IPS-18a (cell line): ENCODE results near the gene TUBGCP6.

Source experiments
- H3K27ac ChIP-seq: one replicate; pipeline ENCODE4 v1.5.1; 2013; ENCODE audit warnings: low read length
- H3K27me3 ChIP-seq: one replicate; pipeline ENCODE4 v1.6.1; 2013; ENCODE audit warnings: mild to moderate bottlenecking, low read length; ENCODE audit not compliant: control insufficient read depth, insufficient read depth
- H3K36me3 ChIP-seq: one replicate; pipeline ENCODE4 v1.6.1; 2013; ENCODE audit warnings: low read depth, low read length; ENCODE audit not compliant: control insufficient read depth
- H3K4me1 ChIP-seq: one replicate; pipeline ENCODE4 v1.6.1; 2013; ENCODE audit warnings: low read depth, low read length; ENCODE audit not compliant: control insufficient read depth
- H3K4me3 ChIP-seq: one replicate; pipeline ENCODE4 v1.5.1; 2013; ENCODE audit warnings: low read length
- H3K9ac ChIP-seq: one replicate; pipeline ENCODE4 v1.6.1; 2013; ENCODE audit warnings: mild to moderate bottlenecking, low read length, moderate library complexity
- H3K9me3 ChIP-seq: one replicate; pipeline ENCODE4 v1.6.1; 2013; ENCODE audit warnings: low read depth, low read length; ENCODE audit not compliant: control insufficient read depth

TUBGCP6 gene

DNA sequence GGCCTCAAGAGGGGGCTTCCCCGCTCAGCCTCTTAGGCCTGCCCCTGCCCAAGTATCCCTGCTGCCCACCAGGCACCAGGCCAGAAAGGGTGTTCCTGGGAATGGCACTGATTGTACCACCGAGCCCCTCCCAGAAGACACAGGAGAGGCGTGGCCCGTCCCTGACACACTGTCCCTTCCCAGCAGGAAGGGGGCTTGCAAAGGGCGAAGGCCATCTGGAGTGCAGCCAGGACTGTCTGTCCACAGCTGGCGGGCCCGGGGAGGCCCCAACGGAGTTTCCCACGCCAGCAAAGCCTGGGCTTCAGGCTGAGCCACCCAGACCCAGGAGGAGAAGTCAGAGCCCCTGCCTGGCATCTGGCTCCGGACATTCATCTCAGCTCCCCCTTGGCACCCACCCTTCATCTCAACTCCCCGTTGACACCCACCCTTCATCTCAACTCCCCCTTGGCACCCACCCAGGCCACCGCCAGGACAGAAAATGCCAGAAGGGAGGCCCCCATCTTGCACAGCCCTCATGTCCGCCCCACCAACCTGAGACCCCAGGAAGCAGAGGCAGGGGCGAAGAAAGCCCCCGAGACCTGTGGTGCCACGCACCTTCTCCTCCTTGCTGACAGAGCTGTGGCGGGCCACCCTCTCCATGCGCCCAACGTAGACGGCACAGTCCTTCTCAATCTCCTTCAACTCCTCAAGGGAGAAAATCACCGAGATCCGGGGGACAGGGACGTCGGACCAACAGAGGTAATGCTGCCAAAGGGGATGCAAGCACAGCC lies 19.4 kb downstream of the TUBGCP6 start:
- peaks cover 24% of the 10 kb centered on the region for H3K36me3 ChIP-seq
- no peak overlapping the region for H3K4me3 ChIP-seq

DNA sequence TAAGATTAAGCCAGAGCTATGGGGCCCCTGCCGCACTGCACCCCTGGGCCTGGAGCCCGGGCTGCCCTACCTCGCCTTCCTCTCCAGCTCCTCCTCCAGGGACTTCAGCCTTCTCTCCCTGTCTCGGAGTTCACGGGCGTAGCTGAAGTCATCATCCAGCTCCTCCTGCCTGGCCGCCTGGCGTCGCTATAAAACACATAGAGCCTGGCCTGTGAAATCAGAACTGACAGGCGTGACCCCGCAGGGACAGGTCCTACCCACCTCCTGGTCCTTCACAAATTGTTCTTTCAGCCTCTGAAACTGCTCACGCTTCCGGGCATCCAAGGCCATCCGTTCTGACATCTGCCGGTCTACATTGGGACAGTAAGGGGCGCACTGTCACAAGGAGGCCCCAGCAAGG lies 20.8 kb downstream of the TUBGCP6 start:
- Histone ChIP-seq H3K4me3 (no peak overlapping the region), H3K27me3 (no peaks in the 10 kb centered on the region), H3K27ac (no peak overlapping the region), H3K9me3 (no peaks in the 10 kb centered on the region), H3K9ac (no peak overlapping the region), H3K36me3 (peaks cover 24% of the 10 kb centered on the region), H3K4me1 (no peaks in the 10 kb centered on the region)

More for the DNA sequence above, 19.4 kb downstream of the TUBGCP6 start:
- H3K4me1 ChIP-seq, result no peaks in the 10 kb centered on the region
- H3K27ac ChIP-seq, result no peak overlapping the region
- H3K9ac ChIP-seq, result no peak overlapping the region
- no peaks in the 10 kb centered on the region for H3K9me3 ChIP-seq
- H3K27me3 ChIP-seq, result no peaks in the 10 kb centered on the region

DNA sequence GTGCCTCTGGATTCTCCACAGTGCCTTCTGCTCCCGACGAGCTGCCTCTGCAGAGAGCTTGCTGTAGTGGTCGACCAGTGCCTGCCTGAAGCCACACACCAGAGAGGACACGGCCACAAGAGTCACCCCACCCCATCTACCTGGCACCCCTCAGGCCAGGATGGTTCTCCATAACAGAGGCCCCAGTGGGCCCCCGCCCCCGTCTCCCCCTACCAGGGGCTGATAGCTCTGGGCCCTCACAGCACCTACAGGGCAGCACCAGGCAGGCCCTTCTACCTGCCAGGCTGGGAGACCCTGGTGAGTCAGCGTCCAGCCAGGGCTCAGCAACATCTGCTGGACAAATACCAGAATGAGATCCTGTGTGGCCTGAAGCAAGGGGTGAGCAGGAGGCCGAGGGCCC lies 22.3 kb downstream of the TUBGCP6 start:
- H3K27me3 ChIP-seq, result no peaks in the 10 kb centered on the region
- no peak overlapping the region for H3K27ac ChIP-seq
- no peaks in the 10 kb centered on the region for H3K9me3 ChIP-seq
- peaks cover 35% of the 10 kb centered on the region for H3K36me3 ChIP-seq
- no peak overlapping the region for H3K4me3 ChIP-seq
- no peak overlapping the region for H3K9ac ChIP-seq
- H3K4me1 ChIP-seq, result no peaks in the 10 kb centered on the region

DNA sequence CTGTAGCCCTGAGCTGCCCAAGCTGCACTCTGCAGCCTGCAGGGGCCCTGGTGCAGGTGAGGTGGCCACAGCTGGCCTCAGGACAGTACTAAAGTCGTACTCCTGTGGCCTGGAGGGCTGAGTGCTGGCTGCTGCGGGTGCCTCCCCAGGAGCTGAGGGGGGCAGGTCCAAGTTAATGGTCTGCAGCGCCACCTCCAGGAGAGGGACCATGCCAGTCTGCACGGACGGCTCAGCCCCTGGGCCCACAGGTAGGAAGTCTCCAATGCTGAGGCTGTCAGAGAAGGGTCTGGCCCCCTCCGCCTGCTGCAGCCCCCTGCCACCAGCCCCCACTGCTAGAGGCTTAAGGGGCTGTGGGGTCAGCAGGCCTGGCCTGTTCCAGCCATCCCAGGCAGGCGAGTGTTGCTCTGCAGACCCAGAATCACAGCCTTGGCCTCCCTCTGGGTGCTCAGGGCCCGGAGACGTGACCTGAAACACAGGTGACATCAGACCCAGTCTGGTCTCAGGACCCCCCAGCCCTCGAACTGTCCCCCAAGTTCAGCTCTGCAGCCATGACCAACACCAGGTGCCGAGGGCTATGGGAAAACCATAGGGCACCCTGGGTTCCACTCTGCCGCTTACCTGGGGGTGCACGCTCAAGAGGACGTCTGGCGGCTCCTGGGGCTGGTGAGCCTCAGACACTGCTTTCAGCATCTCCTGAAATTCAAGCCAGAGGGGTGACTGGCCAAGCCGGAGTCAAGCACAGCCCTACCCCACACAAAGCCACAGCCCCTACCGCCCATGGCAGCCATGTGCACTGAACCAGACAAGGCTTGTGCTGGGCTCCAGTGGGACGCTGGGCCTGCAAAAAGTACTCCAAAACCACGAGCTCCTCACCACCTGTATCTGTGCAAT lies 23.2 kb downstream of the TUBGCP6 start:
- peaks cover 43% of the 10 kb centered on the region for H3K36me3 ChIP-seq
- no peak overlapping the region for H3K27ac ChIP-seq
- no peaks in the 10 kb centered on the region for H3K4me1 ChIP-seq
- no peaks in the 10 kb centered on the region for H3K9me3 ChIP-seq
- H3K27me3 ChIP-seq, result no peaks in the 10 kb centered on the region
- no peak overlapping the region for H3K9ac ChIP-seq
- no peak overlapping the region for H3K4me3 ChIP-seq

DNA sequence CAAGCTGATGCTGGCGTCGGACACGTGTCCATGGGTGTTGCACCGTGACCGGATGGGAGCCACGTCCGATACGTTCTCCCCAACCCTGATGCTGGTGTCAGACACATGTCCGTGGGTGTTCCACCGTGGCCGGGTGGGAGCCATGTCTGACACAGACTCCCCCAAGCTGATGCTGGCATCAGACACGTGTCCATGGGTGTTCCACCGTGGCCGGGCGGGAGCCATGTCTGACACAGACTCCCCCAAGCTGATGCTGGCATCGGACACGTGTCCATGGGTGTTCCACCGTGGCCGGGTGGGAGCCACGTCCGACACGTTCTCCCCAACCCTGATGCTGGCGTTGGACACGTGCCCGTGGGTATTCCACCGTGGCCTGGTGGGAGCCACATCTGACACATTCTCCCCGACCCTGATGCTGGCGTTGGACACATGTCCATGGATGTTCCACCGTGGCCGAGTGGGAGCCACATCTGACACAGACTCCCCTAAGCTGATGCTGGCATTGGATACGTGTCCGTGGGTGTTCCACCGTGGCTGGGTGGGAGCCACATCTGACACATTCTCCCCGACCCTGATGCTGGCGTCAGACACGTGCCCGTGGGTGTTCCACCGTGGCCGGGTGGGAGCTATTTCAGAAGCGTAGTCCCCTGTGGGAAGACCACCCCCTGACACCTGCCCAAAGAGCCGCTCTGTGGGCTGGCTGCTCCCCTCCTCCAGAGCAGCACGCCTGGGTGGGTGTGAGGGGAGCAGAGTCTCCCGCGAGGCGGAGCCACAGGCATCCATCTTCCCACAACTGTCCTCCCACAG lies 24.0 kb downstream of the TUBGCP6 start:
- Histone ChIP-seq H3K4me1 (no peaks in the 10 kb centered on the region), H3K36me3 (peaks cover 47% of the 10 kb centered on the region), H3K27me3 (no peaks in the 10 kb centered on the region), H3K4me3 (no peak overlapping the region), H3K9me3 (no peaks in the 10 kb centered on the region), H3K9ac (no peak overlapping the region), H3K27ac (no peak overlapping the region)

DNA sequence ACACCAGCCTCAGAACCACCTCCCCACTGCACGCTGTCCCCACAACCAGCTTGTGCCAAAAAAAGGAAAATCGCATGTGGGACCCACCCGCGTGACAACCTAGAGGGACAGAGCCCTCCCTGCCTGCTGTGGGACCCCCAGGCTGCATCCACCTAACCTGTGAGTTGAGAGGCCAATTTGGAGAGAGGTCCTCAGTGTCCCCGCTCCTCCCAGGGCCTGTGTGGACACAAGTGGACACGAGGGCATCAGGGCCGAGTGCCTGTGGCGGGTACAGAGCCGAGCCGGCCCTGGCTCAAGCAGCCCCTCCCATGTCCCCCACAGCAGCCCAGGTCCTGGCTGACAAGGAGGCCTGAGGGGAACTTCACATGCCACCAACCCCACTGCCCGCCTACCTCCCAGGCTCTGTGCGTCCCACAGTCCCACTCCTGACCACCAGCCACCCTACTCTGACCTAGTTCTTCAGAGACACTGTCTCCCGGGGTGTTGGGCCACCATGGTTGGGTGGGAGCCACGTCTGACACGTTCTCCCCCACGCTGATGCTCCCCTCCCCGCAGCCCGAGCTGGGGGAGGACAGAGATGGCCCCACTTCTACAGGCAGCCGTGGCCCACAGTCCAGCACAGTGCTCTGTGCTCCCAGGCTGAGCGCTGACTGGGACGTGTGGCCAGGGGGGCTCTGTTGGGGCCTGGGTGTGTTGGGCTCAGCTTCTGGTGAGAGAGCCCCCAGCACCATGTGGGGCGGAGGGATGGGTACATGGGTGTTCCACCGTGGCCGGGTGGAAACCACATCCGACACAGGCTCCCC lies 24.8 kb downstream of the TUBGCP6 start:
- Histone ChIP-seq H3K27me3 (no peaks in the 10 kb centered on the region), H3K9ac (no peak overlapping the region), H3K4me1 (no peaks in the 10 kb centered on the region), H3K4me3 (no peak overlapping the region), H3K27ac (no peak overlapping the region), H3K9me3 (no peaks in the 10 kb centered on the region), H3K36me3 (peaks cover 50% of the 10 kb centered on the region)

DNA sequence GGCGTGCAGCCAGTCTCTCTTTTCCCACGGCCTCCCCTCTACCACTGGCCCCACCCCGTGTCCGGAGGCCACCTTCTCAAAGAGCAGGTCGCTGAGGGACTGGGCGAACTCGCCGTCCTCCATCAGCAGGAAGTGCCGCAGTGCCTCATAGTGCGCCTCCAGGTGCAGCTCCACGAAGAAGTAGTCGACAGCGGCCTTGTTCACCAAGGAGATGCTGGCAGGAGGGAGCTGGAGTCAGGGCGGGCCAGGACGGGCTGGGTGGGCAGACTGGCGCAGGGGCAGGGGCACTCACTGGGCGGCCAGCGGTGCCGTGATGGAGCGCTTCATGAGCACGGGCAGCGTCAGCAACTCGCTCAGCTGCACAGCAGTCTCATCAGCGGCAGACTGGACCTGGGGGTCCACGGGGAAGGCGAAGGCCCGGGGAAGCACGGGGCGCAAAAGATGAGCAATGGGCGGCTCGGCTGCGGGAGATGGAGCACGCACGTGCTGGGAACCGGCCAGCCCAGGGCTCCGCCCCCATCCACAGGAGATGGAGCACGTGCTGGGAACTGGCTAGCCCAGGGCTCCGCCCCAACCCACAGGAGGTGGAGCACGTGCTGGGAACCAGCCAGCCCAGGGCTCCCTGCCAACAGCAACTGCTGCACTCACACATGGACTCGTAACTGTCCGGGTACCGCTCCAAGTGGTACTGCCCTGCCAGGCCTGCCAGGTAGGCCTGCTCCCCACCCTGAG lies 25.7 kb downstream of the TUBGCP6 start:
- H3K9ac ChIP-seq, result no peak overlapping the region
- peaks cover 54% of the 10 kb centered on the region for H3K36me3 ChIP-seq
- no peaks in the 10 kb centered on the region for H3K27me3 ChIP-seq
- H3K27ac ChIP-seq, result no peak overlapping the region
- H3K4me1 ChIP-seq, result no peaks in the 10 kb centered on the region
- no peaks in the 10 kb centered on the region for H3K9me3 ChIP-seq
- no peak overlapping the region for H3K4me3 ChIP-seq

DNA sequence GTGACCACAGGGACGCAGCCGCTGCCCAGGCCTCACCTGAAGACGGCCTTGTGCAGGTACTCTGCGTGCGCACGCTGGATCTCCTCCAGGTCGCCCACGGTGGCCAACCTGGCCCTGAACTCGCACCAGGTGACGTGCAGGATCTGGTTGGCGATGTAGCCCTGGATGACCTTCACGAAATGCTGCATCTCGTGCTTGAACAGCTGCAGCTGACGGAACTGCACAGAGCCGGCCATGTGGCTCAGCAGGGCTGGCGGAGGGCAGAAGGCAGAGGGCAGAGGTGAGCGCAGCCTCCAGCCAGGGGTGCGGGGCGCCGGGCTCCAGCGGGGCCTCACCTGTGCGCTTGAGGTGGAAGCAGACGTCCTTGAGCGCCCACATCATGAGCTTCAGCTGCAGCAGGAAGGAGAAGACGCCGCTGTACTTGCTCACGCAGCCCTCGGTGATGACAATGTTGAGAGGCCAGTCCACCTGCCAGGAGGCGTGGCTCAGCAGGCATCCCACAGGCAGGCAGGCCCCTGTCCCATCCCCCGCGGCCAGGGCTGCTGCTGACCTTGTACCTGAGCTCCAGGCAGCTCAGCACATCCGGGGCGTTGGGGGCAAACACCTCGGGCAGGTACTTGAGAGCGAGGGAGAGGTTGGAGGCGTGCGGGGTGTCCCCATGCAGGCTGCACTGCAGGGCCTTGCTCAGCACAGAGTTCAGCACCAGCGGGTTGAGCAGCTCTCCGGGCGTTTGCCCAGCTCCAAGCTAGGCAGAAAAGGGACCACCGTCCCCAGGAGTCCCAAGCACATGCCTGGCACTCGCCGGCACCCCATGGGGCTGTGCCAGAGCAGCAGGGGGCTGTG lies 26.4 kb downstream of the TUBGCP6 start:
- no peaks in the 10 kb centered on the region for H3K27me3 ChIP-seq
- H3K9ac ChIP-seq, result no peak overlapping the region
- H3K9me3 ChIP-seq, result no peaks in the 10 kb centered on the region
- H3K4me3 ChIP-seq, result no peak overlapping the region
- H3K4me1 ChIP-seq, result no peaks in the 10 kb centered on the region
- H3K36me3 ChIP-seq, result peaks cover 49% of the 10 kb centered on the region
- H3K27ac ChIP-seq, result no peak overlapping the region

DNA sequence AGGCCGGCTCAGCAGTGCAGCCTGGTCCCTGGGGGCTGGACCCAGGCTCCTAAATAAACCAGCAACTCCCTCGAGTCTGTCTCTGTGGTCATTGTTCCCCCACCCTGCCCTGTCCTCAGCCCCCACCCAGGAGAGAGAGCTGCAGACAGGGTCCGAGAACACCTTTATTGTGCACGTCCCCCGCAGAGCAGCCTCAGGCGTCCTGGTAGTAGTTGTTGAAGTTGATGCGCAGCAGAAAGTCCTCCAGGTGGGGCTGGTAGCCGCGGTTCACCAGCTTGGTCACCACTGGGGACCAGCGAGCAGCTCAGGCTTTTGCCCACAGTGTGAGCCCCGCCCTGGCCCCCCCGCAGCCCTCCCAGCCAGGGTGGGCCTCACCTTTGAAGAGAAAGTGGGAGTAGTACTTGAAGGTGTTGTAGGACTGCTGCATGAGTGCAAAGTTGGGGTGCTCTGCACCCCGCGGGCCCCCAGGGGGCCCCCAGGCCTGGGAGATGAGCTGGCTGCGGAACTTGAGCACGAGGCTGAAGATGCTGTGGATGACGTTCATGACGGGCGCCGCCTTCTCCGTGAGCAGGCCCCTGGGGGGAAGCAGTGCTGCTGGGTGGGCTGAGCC lies 27.2 kb downstream of the TUBGCP6 start:
- Histone ChIP-seq H3K27ac (no peak overlapping the region), H3K36me3 (peaks cover 51% of the 10 kb centered on the region), H3K9me3 (no peaks in the 10 kb centered on the region), H3K4me1 (no peaks in the 10 kb centered on the region), H3K27me3 (no peaks in the 10 kb centered on the region), H3K9ac (no peak overlapping the region), H3K4me3 (no peak overlapping the region)
